Measurements from ENCODE around the gene OR2D2.
"Not testable (repeated sequence)": the region's sequence is repeated elsewhere in the genome, so short reads cannot be mapped to it uniquely, and the experiment has no call there.

OR2D2 gene

DNA sequence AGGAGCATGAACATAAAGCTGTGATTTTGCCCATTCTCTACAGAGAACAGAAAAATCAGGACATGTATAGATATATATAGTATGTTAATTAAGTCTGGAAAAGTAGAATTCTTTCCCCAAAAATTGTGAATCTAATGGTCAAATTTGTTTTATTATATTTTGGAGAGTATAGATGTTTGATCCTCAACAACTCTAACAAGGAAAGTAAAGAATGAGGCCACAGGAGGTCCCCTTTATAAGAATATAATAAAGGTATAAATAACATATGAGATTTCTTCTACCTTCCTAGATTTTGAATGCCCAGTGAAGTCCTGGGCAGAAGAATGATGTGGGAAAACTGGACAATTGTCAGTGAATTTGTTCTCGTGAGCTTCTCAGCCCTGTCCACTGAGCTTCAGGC, 16.0 kb downstream of the OR2D2 start, which contains the start of gene OR10A4:
Gene OR10A4 (plus strand): TSS at position 301 of the 400 bp plus-strand sequence. CDS start 23 bp downstream, at position 324.
- DNase-seq = no peak

DNA sequence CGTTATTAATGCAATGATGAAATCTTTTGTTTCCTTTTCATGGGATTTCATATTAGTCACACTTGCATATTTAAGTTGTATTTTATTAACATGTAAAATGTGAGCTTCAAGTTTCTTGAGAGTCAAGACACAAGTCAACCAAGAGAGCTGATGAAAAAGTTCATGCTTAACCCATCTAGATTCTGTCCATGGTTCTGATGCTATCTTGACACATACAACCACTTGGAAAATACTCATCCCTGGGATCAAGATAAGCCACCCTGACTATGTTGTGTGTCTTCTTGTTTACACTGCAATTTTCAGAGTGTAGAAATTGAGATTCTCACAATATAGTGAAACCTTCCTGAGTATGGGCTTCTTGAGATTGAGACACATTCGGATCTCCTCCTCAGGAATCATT, 16.5 kb downstream of the OR2D2 start:
- DNase-seq = no peak

DNA sequence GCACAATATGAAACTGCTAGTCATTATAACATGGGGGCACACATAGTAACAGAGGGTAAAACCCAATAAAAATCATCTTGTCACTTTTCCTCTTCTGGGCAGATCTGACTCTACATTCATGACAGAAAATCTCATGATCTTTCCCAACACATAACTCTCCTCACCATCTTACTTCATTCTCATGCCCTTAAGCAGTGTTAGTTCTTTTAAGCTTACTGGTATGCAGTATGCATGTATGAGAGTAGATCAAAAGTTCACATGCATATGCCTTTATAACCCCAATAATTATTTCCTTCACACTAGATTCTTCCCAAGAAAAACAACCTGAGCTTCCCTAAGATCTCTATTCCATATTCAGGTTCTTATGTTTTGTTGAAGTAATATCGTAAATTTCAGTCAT, 21.0 kb downstream of the OR2D2 start:
- no peak for DNase-seq

DNA sequence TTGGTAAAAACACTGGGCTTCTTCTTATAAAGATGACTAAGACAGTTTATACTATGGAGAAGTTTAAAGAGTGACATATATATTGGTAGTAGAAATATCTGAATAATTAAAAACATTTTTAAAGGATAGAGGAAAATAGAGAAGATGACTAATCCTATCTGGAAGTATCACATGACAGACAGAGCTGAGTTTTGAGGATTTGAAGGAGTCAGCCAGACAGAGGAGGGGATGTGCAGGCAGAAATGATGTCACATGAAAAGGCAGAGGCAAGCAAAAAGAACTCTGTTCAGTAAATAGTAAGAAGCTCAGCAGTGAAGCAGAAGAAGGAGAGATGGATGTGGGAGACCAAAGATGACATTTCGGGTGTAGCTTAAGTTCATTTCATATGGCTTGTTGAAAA, 27.9 kb downstream of the OR2D2 start:
- no peak for DNase-seq

DNA sequence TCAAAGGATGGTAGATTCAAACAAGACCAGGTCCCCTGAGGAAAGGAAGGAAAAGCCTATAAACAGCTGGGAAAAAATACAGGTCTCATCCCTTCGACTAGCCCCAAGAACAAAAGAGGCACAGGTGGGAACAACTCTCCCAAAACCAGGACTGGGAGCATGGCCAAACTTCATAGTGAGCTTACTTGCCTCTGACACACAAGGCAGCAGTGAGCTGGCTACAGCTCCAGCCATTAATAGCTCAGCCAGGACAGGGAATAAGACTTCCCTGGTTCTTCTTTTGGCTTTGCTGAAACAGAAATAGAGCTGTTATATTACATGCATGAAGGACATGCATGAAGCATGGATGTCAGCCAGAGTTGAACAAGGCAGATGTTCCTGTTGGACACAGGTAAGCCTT, 29.3 kb downstream of the OR2D2 start, which contains the start of gene OR10A2:
Gene OR10A2 (plus strand): TSS at position 97 of the 400 bp plus-strand sequence. CDS start 6,698 bp downstream, outside the sequence.
- DNase-seq = no peak

DNA sequence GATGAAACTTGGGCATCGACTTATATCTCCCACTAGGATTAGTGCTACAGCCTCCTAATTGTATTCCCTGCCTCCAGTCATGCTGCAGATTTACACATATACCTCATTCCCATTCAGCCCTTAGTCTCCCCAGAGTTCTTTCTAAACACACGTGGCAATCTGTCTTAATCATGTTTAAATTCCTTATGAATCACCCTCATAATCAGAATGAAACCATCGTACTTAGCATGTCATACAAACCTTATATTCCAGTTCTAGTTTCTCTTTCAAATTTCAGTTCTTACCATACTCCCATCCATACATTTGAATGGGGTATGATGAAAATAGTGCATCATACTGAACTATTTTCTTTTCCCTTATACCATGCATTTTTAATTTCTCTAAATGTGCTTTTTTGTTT, 35.4 kb downstream of the OR2D2 start:
- DNase-seq = no peak

DNA sequence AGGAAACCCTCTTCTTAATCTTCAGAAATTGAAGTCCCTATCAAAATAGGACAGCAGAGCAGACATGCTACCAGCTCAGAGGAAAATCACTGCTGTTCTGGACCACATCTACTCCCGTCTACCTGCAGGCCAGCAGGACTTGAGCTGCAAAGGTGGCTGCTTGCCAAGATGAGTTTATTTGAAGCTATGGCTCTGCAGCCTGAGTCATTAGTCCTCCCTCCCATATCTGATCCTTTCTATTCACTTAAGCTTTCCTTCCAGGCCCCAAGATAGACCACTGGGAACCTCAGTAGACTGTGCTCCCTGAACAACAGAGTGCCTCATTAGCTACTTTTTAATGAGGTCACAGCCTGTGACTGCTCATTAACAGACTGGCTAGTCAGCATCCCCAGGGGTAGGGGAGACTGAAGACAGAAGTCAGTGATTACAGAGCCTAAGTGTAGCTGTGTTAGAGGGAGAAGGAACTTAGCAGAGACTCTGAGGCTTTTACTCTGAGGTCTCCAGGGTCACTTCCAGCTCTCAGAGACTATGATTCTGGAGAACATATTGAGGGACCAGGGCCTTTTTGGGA, 36.2 kb downstream of the OR2D2 start:
- no peak for DNase-seq

DNA sequence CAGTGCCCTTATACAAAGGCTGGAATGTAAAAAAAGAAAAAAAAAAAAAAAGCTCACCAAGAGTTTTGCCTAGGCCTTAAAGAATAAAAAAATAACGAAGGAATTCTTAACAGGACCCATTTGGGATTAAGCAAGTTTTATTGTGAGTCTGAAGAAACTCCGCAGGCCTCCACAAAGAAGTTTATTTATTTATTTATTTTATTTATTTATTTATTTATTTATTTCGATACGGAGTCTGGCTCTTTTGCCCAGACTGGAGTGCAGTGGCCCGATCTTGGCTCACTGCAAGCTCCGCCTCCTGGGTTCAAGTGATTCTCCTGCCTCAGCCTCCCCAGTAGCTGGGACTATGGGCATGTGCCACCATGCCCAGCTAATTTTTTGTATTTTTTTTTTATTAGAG, 37.5 kb downstream of the OR2D2 start:
- not testable (repeated sequence) for DNase-seq

DNA sequence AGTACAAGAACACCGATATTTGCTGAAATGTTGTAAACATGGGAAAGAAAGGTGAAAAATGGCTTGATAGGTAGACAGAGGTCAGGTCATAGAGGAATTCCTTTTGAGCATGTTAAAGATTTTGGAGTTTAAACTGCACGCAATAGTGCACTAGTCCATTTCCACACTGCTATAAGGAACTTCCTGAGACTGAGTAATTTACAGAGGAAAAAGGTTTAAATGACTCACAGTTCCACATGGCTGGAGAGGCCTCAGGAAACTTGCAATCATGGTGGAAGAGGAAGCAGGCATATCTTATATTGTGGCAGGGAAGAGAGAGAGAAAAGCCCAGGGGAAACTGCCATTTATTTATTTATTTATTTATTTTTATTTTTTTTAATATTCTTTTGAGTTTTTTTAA, 41.8 kb downstream of the OR2D2 start:
- DNase-seq = no peak

DNA sequence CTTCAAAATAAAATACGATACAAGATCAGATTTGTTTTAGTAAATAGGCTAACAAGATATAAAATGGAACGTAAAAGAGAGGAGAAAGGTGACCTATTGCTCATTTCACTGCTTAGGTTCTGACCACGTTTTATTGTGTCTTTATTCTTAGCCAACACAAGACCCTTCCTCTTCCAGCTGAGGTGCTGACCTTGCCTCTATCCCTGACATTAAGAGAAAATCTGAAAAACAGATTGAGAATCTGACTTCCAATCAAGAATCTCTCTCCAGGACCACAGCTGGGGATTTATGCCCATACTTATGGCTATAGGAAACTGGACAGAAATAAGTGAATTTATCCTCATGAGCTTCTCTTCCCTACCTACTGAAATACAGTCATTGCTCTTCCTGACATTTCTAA, 46.9 kb downstream of the OR2D2 start, which contains the start of gene OR10A5:
Gene OR10A5 (plus strand): TSS at position 301 of the 400 bp plus-strand sequence. CDS start 0 bp downstream, at position 301.
- no peak for DNase-seq

DNA sequence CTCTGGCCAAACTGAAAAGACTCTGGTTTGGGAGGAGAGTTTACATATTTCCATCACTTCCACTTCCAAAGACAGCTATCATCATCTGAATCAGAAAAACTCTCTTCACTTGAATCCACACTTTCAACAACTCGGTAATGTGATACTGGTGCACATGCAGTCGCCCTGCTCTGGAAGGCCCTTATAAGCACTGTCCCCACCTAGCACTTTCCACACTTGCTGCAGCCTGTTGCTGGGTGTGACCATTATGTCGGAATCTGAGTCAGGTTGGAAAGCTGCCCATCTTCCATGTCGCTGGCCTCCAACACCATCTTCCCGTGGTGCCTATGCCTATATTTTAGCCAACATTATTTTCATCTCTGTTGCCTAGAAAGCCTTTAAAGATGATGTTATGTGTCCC, 47.9 kb downstream of the OR2D2 start:
- DNase-seq = no peak

DNA sequence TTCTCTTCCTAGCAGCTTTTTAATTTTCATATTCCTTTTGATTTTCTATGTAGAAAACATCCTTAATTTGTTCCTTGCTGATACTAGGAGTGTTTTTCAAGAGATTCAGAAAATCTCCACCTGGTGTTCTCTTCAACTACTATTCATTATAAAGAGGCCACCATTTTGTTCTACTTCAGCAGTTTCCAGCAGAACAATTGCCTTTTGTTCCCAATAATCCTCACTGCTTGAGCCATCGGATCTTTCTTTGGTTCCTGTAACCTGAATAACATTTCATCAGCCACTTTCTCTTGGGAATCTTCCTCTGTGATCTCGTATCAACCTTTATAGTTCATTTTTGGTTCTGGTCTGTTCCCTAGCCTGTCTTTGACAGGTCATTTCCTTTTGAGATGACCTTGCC, 48.6 kb downstream of the OR2D2 start:
- DNase-seq = no peak

DNA sequence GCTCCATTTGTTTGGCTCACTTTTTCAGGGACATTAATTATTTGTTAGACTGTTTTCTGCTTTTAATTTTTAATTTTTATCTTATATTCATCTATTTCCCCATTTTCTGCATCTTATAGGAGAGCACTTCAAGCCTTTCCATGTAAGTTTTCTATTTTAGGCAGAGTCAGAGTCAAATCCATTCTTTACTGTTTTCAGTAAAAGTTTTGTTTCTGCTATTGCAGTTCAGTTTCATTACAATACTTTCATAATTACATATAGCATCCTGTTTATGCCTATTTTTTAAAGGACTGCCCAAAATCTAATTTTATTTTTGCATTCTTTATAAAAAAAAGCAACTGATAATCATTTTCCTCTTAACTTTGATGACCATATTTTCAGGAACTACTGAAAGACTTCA, 50.6 kb downstream of the OR2D2 start:
- DNase-seq = no peak

Measured in NCI-H2029 (cell line).